ENCODE results near the gene USP36. TPM values are rescaled to one million over a fixed set of nuclear protein-coding genes. Genes with fewer than 3 reads are reported as not detected.
A peak's percentile ranks its signal among the peaks of the same experiment; 100 is the strongest.

The USP36 gene
- total and polyA plus RNA-seq, 7 donors: 14.0 to 40.5 (median 24.2) TPM

DNA sequence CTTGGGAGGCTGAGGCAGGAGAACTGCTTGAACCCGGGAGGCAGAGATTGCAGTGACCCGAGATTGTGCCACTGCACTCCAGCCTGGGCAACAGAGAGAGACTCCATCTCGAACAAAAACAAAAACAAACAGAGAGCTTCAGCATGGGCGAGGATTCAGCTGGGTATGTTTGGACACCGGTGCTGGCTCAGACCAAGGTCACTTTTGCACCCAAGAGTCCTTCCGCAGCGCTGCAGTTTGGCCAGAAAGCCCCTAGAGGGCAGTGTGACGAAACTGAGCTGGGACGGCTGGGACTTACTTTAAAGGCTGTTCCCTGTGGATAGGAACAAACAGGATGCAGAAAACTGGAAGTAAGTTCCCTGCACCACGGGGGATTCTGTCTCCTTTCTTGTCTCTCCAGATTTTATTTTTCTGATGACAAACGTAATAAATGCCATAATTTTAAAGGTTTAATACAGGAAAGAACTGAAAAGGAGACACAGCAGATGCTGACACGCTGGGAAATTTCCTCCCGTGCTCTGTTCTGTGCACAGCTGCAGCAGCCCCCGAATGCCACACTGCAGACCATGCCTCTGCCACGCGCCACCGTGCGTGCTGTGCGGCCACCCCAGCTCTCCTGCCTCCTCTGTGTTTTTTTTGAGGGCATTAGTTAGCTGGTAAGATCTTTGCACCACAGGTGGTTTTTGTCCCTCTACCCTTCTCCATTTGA lies 25.2 kb upstream of the USP36 start:
- intact Hi-C loops (cut with DNase I): loop anchor here in 1 of 2 donors (1.0 kb wide), 1 partner anchor 105 kb away; no protein-coding TSS in a partner anchor
- peaks cover 7% of the 10 kb centered on the region for H3K4me1 ChIP-seq

DNA sequence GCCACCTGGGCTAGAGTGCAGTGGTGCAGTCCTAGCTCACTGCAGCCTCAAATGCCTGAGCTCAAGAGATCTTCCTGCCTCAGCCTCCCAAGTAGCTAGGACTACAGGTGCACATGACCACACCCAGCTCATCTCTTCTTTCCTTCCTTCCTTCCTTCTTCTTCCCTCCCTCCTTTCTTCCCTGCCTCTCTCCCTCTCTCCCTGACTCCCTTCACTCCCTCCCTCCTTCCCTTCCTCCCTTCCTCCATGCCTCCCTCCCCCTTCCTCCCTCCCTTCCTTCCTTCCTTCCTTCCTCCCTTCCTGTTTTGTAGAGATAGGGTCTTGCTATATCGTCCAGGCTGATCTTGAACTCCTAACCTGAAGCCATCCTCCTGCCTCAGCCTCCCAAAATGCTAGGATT lies 23.5 kb upstream of the USP36 start:
- H3K27me3 ChIP-seq (ENCODE audit: insufficient read depth in 3 of 3, low read length in 2 of 3): no peaks in the 10 kb centered on the region
- ATAC-seq: no peak
- H3K4me3 ChIP-seq: no peak overlapping the region
- H3K4me1 ChIP-seq: peaks cover 7% of the 10 kb centered on the region
- intact Hi-C loops (cut with DNase I): loop anchor here in 1 of 2 donors (1.0 kb wide), 1 partner anchor 108 kb away; no protein-coding TSS in a partner anchor
- DNase-seq: no peak
- H3K9me3 ChIP-seq: no peaks in the 10 kb centered on the region
- peaks cover 0 to 1% of the 10 kb centered on the region in 2 donors for H3K36me3 ChIP-seq (ENCODE audit: insufficient read depth in 1 of 2, low read depth in 1 of 2)
- TF ChIP-seq, protein P1, sequence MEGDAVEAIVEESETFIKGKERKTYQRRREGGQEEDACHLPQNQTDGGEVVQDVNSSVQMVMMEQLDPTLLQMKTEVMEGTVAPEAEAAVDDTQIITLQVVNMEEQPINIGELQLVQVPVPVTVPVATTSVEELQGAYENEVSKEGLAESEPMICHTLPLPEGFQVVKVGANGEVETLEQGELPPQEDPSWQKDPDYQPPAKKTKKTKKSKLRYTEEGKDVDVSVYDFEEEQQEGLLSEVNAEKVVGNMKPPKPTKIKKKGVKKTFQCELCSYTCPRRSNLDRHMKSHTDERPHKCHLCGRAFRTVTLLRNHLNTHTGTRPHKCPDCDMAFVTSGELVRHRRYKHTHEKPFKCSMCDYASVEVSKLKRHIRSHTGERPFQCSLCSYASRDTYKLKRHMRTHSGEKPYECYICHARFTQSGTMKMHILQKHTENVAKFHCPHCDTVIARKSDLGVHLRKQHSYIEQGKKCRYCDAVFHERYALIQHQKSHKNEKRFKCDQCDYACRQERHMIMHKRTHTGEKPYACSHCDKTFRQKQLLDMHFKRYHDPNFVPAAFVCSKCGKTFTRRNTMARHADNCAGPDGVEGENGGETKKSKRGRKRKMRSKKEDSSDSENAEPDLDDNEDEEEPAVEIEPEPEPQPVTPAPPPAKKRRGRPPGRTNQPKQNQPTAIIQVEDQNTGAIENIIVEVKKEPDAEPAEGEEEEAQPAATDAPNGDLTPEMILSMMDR (IDR thresholded peaks at IDR 0.05): no peak
- H3K27ac ChIP-seq: no peak overlapping the region
- WGBS, 3 donors: 77 to 86% (median 80%) methylated on average over 1 of the region's 1 CpG

More for the DNA sequence above, 25.2 kb upstream of the USP36 start:
- Histone ChIP-seq H3K27ac (no peak overlapping the region), H3K36me3 (ENCODE audit: insufficient read depth in 1 of 2, low read depth in 1 of 2) (peaks cover 0 to 11% of the 10 kb centered on the region in 2 donors), H3K4me3 (peak overlapping the region; percentile 16), H3K27me3 (ENCODE audit: insufficient read depth in 3 of 3, low read length in 2 of 3) (no peaks in the 10 kb centered on the region), H3K9me3 (no peaks in the 10 kb centered on the region)
- TF ChIP-seq, protein P1 (IDR thresholded peaks at IDR 0.05): peak; percentile 93
- DNase-seq: peak; percentile 82 to 88
- 8 to 12% (median 10%) methylated on average over 19 of the region's 19 CpGs for WGBS, 3 donors
- peak; percentile 70 to 85 (median 76) for ATAC-seq

DNA sequence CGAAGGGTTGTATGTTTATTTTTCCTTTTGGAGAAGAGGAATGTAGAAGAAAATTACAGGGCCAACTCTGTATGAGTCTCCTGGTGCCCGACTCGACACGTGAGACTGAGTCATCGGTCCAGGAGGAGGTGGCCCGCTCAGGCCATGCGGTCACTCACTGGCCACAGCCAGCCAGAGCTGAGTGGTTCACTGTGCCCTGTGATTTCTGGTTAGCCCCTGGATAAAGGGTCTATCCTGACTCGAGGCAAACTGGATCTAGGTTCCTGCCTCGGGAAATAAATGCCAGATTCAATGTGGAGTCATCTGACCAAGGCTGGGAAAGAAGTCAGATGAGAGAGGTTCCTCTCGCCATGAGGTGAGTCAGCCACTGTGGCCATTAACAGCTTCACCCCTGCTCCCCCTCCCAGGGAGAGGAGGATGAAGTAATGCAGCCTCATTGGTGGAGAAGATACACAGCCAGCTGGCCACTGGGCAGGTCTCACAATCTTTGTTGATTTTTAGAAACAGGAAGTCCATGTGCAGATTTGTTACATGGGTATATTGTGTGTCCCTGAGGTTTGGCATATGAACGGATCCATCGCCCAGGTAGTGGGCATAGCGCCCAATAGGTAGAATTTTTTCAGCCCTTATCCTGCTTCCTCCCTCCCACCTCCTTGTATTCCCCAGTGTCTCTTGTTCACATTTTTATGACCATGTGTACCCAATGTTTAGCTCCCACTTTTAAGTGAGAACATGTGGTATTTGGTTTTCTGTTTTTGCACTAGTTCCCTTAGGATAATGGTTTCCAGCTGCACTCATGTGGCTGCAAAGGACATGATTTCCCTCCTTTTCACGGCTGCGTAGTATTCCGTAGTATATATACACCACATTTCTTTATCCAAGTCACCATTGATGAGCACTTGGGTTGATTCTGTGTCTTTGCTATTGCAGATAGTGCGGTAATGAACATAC lies 21.7 kb upstream of the USP36 start:
- Histone ChIP-seq H3K4me1 (peaks cover 7% of the 10 kb centered on the region), H3K27me3 (ENCODE audit: insufficient read depth in 3 of 3, low read length in 2 of 3) (no peaks in the 10 kb centered on the region), H3K36me3 (ENCODE audit: insufficient read depth in 1 of 2, low read depth in 1 of 2) (peaks cover 0 to 3% of the 10 kb centered on the region in 2 donors), H3K9me3 (no peaks in the 10 kb centered on the region), H3K4me3 (no peak overlapping the region), H3K27ac (peak overlapping the region; percentile 83)
- intact Hi-C loops (cut with DNase I): no loop called here
- DNase-seq (peak; percentile 84 to 89), ATAC-seq (peak; percentile 91 to 92 (median 92))
- TF ChIP-seq, protein P1 (IDR thresholded peaks at IDR 0.05): no peak
- 49 to 70% (median 50%) methylated on average over 17 of the region's 17 CpGs for WGBS, 3 donors

DNA sequence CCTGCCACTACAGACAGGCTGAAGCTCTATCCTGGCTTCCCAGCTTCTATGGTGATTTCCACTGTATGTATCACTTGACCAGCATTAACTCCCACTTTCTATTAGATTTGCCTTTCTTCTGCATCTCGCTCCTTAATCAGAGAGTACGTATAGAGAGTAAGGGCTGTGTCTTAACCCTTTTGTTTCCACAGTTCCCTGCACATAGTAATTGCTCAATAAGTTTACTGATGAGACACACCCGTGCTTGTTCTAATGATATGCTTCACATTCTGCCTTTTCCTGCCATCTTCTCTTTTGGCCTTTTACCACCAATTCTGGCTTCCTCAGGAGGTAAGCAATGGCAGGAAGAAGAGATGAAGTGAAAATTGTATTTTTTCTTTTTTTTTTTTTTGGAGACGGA lies 20.6 kb upstream of the USP36 start:
- no peak overlapping the region for H3K4me3 ChIP-seq
- H3K27me3 ChIP-seq (ENCODE audit: insufficient read depth in 3 of 3, low read length in 2 of 3): no peaks in the 10 kb centered on the region
- intact Hi-C loops (cut with DNase I): no loop called here
- TF ChIP-seq, protein P1 (IDR thresholded peaks at IDR 0.05): no peak
- DNase-seq (no peak), ATAC-seq (no peak)
- peaks cover 7% of the 10 kb centered on the region for H3K4me1 ChIP-seq
- H3K36me3 ChIP-seq (ENCODE audit: insufficient read depth in 1 of 2, low read depth in 1 of 2): peaks cover 0 to 5% of the 10 kb centered on the region in 2 donors
- H3K27ac ChIP-seq: peak overlapping the region; percentile 83
- WGBS, 3 donors: 92 to 95% (median 95%) methylated on average over 4 of the region's 4 CpGs
- no peaks in the 10 kb centered on the region for H3K9me3 ChIP-seq
